HG03097 (cell line): ENCODE data around the gene GLOD5.

Experiments used
- ATAC-seq: cut with Tn5 transposase; IDR thresholded peaks from one replicate; pipeline ENCODE4 v1.9.1; 2021; ENCODE audit not compliant: unreplicated experiment, low FRiP score

GLOD5 gene

GRCh38 chrX:48761674-48762471, at the start of gene GLOD5:
Gene GLOD5 (plus strand): TSS chrX:48761747. CDS start chrX:48761791, 44 bp downstream.
- no peak for ATAC-seq

- ATAC-seq: no peak
Measured at GRCh38 chrX:48711929-48712505, 49.5 kb upstream of the GLOD5 start.

GRCh38 chrX:48713847-48714246, 47.7 kb upstream of the GLOD5 start:
- no peak for ATAC-seq

GRCh38 chrX:48714573-48714972, 47.0 kb upstream of the GLOD5 start:
- ATAC-seq: no peak

GRCh38 chrX:48715072-48715471, 46.5 kb upstream of the GLOD5 start:
- ATAC-seq: no peak

GRCh38 chrX:48715876-48716502, 45.6 kb upstream of the GLOD5 start:
- no peak for ATAC-seq

- ATAC-seq: no peak
Measured at GRCh38 chrX:48719958-48720357, 41.6 kb upstream of the GLOD5 start.

- no peak for ATAC-seq
Measured at GRCh38 chrX:48720577-48721250, 40.8 kb upstream of the GLOD5 start.

GRCh38 chrX:48721916-48722315, 39.6 kb upstream of the GLOD5 start:
- no peak for ATAC-seq

- no peak for ATAC-seq
Measured at GRCh38 chrX:48726596-48726995, 35.0 kb upstream of the GLOD5 start.

- ATAC-seq: no peak
Measured at GRCh38 chrX:48728653-48729052, 32.9 kb upstream of the GLOD5 start.

- ATAC-seq: no peak
Measured at GRCh38 chrX:48736303-48736702, 25.2 kb upstream of the GLOD5 start.

- no peak for ATAC-seq
Measured at GRCh38 chrX:48736878-48737212, 24.7 kb upstream of the GLOD5 start.

GRCh38 chrX:48737213-48737938, 24.2 kb upstream of the GLOD5 start:
- ATAC-seq: peak; percentile 97

- ATAC-seq: no peak
Measured at GRCh38 chrX:48737940-48738339, 23.6 kb upstream of the GLOD5 start.

- no peak for ATAC-seq
Measured at GRCh38 chrX:48741834-48742233, 19.7 kb upstream of the GLOD5 start.

- ATAC-seq: no peak
Measured at GRCh38 chrX:48745222-48745621, 16.3 kb upstream of the GLOD5 start.

- ATAC-seq: no peak
Measured at GRCh38 chrX:48747415-48748016, 14.0 kb upstream of the GLOD5 start.

GRCh38 chrX:48749182-48749581, 12.4 kb upstream of the GLOD5 start:
- no peak for ATAC-seq

- no peak for ATAC-seq
Measured at GRCh38 chrX:48751343-48751742, 10.2 kb upstream of the GLOD5 start.
